NCI-H2107 treated with DMSO at 0.1 percent for 48 hours (cell line): ENCODE data around the gene TRIO.
"Not testable (repeated sequence)": the region's sequence is repeated elsewhere in the genome, so short reads cannot be mapped to it uniquely, and the experiment has no call there.

Experiments
- DNase-seq: peaks from one replicate; lab custom pipeline; 2025; ENCODE audit not compliant: unreplicated experiment; lab: John Stamatoyannopoulos, UW

The TRIO gene

DNA sequence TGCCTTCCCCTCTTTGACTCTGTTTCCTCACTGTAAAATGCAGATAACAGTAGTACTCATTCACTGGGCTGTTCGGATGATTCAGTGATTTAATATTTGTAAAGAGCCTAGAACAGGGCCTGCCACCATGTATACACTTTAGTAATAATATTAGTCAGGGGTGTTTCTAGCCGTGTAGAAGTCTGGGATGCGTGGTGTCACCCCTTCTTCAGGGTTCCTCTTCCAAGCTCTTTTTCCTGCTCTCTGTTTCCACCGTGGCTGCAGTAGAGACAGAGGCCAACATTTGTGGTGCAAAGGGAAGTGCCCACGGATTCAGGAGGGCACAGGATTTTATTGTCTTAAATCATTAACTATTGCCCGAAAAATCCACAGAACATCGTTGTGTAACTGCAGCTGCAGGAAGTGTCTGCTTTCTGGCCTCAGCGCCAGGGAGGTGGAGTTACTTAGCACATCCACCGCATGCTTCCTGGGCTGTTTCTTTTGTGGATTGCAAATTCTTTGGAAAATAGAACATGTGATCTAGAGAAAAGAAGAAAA, 61.7 kb downstream of the TRIO start:
- peak; percentile 34 for DNase-seq

DNA sequence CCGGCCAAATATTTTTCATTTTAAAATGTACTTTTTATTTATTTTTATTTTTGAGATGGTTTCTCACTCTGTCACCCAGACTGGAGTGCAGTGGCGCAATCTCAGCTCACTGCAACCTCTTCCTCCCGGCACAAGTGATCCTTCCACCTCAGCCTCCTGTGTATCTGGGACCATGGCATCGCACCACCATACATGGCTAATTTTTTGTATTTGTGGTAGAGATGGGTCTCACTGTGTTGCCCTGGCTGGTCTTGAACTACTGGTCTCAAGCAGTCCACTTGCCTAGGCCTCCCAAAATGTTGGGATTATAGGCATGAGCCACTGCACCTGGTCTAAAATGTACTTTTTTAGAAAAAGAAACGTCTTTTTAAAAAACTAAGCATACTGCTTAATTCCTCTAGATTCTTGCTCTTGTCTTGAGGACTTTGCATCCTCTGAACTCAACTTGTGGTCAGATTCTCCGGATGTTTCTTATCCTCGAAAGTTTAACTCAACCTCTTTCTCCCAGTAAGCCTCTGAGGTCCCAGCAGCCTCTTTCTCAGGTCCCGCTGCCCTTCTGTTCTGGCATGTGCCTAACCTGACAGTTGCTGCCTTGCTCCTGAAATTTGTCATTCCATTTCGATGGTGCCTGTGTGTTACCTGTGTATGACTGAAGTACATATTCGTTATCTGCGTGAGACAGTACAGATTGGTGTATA, 63.0 kb downstream of the TRIO start:
- DNase-seq, result no peak

DNA sequence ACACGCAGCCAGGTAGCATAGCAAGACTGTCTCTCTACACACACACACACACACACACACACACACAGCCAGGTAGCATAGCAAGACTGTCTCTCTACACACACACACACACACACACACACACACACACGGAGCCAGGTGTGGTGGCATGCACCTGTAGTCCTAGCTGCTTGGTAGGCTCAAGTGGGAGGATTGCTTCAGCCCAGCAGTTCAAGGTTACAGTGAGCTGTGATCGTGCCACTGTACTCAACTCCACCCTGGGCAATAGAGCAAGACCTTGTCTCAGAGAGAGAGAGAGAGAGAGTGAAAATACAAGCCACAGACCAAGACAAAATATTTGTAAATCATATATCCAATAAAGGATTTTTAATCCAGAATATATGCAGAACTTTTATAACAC, 64.3 kb downstream of the TRIO start:
- DNase-seq, result not testable (repeated sequence)

DNA sequence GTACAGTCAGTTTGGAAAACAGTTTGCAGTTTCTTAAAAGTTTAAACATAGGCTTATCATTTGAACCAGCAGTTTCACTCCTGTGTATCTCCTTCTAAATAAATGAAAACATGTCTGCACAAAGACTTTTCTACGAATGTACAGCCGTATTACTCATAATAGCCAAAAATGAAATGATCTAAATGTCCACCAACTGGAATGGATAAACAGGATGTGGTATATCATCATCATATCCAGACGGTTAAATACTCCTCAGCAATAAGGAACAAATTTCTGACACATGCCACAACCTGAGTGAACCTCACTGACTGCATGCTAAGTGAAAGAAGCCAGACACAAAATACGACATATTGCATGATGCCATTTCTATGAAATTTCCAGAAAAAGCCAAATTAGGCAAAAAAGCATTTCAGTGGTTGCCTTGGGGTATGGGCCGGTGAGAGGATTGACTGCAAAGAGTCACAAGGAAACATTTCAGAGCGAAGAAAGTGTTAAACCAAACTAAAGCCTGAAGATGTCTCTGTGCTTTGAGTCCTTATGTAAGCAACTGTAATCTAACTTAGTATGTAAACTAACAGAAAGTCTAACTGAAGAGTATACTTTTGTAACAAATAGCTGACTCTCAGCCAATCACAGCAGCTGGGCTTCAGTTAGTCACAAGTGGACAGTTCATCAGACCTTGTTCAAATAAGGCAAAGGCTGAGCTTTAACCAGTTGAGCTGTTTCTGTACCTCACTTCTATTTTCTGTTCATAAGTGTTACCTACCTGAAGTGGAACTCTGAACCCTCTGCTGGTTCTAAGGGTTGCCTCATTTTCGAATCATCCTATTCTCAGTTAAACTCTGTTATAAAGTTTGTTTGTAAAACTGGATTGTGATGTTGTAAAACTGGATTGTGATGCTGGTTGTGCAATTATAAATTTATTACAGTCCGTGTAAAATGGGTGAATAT, 65.2 kb downstream of the TRIO start:
- DNase-seq, result no peak

DNA sequence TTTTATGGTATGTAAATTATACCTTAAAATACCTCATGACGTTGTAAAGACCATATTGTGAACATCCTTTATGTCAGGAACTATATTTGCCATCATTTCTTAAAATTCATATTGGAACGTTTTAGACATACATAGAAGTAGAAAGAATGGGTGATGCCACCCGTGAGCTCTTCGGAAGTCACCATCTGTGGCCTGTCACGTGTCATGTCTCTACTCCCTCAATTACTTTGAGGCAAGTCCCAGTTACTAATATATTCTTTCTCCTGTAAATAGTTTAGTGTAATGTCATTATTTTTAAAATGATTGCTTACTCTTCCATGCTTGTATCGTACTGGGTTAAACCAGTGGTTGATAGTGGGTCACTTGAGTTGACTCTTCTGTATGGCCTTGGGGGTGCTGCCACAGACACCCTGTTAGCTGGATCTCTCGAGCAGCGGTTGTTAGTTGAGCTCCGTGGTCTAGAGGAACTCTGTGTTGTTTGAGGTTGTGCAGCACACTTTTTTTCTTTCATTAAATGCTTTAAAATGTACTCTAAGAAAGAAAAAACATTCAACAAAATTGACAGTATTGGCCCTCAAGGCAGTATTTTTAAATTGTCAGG, 66.2 kb downstream of the TRIO start:
- DNase-seq, result no peak

DNA sequence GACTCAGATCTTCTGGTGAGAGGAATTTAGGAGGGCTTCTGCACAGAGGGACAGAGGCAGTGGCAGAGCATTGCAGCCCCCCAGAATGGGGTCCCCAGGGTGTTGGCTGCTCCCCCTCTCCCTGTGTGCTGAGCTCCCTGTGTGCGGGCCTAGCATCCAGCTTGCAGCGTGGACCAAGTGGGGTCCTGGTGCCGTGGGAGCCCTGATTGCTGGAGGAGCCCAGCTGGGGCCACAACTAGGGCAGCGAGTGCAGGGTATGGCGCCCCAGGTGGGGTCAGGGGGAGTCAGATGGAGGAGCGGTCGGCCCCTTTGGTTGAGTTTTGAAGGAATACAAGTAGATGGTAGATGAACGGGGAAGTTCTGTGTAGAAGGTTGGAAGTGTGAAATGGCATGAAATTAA, 66.7 kb downstream of the TRIO start:
- no peak for DNase-seq

DNA sequence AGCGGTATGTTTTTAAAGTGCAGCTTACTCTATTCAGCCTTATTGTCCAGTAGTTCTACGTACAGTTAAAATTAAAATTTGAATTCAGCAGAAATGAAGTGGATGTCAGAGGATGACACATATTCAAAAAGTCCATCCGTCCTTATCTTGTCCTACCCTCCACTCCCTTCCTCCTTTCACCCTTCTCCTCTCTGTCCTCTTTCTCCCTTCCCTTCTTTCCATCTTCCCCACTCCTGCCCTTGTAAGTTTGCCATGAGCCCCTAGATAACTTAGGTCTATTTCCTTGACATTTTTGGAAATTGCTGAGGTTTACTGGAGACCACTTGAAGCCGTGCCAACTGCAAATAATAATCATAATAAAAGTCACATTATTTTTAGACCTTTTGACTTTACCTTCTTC, 67.6 kb downstream of the TRIO start:
- DNase-seq, result no peak

DNA sequence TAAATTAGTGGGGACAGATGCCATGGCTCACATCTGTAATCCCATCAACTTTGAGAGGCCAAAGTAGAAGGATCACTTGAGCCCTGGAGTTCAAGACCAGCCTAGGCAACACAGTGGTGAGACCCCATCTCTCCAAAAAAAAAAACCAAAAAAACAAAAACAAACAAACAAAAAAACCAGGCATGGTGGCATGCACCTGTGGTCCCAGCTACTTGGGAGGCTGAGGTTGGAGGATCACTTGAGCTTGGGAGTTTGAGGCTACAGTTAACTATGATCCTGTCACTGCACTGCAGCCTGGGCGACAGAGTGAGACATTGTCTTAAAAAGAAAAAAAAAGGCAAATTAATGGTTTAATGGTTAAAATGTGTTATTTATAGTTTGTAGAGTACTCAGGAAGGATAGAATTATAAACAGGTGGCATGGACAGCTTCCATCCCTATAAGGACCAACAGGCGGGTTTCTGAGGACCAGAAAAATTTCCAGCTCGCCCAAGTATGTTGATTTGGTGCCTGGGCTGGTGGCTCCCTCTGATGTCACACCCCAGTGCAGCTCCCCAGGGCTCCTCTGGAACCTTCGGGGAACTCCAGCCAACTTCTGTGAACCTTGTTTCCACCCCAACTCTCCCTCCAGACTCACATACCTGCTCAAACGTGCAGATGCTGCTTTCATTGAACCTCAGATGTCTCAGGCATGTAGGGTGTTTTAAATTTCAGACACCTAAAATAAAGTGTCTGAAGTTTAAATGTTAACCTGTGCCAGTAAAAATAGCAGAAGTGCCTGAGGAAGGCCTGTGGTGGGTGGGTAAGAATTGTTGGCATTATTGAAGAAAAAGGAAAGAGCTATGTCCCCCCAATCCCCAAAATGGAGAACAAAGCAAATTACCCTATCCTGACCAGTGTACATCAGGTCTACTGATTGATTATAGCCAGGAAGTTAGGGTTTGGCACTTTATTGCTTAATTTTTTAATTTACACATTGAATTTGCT, 69.0 kb downstream of the TRIO start:
- no peak for DNase-seq

DNA sequence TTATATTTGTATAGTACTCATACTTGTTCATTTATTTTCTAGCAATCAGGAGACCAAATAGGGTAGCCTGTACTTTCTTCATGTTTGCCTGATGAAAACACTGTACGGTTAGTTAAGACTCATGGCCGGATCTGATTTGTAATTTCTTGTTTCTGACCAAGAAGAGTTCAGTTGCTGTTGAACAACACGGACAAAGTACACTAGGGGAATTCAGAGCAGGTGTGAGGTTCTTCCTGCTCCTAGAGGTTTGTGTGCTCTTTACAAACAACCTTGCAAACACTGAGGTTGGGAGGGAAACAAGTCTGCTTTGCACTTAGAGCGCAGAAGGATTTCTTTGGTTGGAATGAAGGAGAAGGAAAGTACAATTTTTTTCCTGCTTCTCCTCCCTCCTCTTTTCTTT, 69.7 kb downstream of the TRIO start:
- DNase-seq, result no peak

DNA sequence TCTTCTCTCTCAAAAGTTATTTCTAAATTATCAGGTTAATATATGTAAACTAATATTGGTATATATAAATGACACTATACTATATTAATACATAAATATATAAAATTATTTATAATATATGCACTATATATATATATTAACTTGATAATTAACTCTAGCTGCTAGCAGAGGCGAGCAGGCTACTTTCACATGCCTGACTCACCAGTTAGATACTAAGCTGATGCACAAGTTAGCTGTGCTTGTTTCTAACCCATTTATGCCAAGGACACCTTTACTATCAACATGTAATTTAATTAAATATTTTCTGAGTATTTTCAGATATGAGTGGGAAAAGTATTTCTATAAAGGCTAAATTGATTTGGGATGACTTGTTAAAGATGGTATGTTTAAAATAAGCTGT, 70.1 kb downstream of the TRIO start:
- no peak for DNase-seq

DNA sequence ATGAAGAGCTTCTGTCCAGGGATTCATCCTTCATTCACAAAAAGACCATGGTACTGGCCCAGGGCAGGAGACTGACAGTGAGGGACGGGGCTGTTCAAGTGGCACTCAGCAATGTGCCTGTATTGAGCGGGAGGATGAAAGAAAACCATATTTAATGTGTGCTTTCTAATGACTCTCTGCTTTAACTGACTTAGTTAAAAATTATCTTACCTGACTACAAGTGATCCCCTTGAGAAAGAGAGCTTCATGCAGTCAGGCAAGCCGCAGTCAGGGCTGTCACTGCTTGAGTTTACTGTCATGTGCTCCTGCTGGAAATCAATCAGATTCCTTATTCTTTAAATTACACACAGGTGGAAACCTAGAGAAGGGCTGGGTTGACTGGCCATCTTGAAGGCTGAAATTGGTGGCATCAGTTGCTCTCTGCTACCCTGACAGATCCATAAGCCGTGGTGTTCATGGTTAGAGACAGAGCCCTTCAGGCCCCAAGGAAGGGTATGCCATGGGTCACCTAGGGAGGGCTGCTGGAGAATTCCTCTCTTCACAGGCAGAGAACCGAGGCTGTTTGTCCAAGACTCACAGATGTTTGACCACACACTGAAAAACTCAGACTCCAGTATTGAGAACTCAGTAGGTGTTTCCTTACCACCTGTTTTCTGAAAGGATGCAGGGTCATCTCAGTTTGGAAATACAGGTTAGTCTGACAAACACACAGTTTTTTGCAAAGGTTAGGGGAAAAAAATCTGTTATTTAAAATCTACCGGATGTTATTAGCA, 70.9 kb downstream of the TRIO start:
- no peak for DNase-seq

DNA sequence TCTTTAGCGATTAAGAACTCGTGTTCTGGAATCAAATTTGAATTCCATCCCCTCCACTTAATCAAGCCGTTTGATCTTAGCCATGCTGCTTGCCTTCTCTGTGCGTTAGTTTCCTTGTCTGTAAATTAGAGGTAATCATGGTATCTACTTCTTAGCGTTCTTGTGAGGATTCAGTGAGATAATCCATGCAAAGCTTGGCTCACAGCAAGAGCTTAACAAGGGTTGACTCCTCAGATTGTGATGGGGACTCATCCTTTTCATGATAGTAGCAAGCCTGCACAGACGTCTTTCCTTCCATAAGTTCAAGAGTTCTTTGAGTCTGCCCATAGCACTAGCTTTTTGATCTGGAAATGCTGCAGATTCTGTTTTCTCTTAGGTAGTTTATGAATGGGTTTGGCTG, 72.8 kb downstream of the TRIO start:
- DNase-seq, result no peak

DNA sequence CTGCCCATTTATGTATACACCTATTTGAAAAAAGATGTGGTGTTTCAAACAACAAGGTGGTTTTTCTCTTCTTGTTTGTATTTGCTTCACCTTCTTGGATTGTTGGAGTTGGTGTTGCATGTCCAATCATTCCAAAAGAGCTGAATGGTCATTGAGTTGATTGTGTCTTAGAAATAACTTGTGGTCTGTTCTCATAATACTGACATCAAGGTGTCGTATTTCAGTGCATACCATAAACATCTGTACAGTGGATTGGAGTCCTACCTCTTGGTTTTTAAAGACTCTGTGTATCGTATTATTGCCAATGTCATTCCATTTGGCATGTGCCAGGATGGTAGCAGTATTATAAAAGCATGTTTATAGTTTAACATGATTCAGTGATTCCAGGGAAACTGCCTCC, 73.2 kb downstream of the TRIO start:
- DNase-seq, result no peak

DNA sequence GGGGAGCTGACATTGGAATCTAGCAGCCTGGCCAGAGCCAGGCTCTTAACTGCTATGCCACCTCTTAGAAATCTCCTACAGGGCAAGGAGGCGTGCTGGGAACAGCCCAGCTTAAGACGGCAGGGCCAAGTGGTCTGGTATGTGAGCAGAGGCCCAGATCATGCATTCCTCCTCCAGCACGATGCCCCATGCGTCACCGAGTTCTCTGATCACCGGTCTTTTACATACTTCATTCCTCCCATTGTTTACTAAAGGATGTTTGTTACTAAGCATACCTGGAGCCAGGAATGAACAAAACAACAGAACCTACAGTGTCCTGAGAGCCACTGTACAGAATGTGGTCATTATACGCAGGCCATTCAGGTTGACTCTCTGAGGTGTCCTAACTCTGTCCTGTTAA, 73.8 kb downstream of the TRIO start:
- no peak for DNase-seq

DNA sequence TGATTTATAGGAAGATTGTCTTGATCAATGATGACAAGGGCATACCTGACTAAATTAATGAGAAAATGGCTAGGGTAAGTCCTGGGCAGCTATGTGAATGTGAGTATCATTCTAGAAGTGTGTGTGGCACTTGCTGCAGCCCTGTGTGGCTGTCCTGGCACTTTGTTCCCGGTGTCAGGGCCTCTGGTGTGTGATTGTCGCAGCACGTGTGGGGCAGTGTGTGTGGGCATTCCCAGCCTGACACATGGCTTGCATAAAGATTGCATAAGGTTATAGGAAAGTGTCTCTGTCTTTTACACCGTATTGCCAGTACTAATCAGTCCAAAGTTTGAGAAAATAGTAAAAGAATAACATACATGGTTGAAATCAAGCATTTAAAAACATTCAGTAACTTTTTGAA, 74.4 kb downstream of the TRIO start:
- no peak for DNase-seq

DNA sequence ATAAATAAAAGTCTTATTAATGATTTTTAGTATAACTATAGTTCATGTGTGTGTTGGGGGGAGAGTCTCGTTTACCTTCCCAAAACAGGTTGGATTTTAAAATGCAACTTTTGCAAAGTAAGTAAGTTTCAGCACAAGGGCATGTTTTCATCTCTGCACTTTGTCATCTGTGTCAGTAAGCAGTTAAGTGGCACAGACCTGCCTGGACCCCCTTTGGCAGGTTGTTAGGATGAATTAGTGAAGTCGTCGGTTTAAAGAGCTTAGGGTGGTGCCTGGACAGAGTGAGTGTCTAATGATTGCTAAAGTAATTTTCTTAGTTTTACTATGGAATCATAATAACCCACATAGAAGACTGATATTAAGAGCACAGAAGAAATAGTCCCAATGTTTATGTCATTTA, 74.9 kb downstream of the TRIO start:
- DNase-seq, result no peak

DNA sequence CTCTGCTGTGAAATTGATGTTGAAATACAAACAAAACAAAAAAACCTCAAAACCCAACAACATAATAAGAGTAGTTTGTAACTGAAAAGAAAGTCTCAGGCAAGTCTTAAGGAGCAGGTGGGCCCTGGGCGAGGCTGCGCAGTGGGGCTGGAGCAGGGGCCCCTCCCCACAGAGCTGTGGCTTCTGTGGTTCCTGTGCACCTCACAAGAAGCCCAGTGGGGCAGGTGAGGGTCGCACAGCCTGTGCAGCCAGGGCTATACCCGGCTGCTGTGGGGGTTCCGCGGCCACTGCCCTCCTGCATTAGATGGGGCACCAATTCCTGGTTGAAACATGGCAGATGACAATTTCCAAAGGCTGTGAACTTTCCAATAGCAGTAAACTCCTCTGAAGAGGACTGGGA, 75.3 kb downstream of the TRIO start:
- DNase-seq, result no peak

DNA sequence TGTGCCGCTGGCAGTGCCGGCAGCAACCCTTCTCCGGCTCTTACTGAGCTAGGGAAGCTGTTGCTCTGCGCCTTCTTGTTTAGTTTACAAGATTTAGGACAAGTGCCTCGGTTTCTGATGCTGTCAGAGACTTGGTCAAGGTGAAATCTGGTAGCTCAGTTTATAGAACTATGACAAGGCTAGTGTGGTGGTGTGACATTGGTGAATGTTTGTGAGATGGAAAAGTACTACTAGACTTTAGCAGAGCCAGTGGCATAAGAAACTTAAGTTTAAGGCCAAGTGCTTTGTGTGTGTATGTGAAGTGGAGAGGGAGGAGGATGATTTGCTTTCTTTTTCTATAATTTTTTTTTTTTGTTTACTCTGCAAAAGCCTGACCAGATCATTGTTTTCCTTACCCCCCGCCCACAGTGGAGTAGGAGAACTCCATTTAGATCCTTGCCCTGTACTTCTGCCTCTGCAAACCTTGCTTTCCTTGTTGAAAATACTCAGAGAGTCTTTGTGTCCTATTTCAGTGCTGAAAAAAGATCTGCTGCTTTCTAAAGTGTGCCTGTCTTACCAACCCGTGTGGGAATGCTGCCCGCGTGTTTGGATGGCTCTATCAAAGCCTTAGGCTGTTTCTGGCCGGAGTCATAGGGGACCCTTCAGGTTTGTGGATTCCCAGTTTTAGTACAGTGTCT, 75.9 kb downstream of the TRIO start:
- no peak for DNase-seq

DNA sequence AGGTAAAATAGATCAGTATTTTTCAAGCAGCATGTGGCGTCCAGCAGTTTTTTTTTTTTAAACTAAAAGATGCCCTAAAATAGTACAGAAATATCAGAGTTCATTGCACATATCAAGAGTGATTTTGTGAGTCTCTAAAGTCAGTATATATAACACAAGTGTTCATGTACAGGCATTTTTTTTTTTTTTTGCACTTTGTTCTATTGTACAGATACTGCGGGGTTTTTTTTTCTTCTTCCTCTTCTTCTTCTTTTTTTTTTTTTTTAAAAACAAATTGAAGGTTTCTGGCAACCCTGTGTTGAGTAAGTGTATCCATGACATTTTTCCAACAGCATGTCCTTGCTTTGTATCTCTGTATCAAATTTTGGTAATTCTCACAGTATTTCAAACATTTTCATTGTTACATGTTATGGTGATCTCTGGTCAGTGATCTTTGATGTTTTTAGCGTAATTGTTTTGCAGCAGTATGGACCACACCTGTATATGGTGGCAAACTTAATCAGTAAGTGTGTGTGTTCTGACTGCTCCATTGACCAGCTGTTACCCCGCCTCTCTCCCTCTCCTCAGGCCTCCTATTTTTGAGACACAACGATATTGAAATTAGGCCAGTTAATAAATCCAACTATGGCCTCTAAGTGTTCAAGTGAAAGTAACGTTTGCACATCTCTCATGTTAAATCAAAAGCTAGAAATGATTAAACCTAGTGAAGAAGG, 76.8 kb downstream of the TRIO start:
- no peak for DNase-seq
